Measurements from ENCODE around the gene FMNL2. TPM values are rescaled to one million over a fixed set of nuclear protein-coding genes. Genes with fewer than 3 reads are reported as not detected.

Gene FMNL2
- total RNA-seq, 1 donor from 2014 or later = 5.5 TPM

- TF ChIP-seq, protein P1, sequence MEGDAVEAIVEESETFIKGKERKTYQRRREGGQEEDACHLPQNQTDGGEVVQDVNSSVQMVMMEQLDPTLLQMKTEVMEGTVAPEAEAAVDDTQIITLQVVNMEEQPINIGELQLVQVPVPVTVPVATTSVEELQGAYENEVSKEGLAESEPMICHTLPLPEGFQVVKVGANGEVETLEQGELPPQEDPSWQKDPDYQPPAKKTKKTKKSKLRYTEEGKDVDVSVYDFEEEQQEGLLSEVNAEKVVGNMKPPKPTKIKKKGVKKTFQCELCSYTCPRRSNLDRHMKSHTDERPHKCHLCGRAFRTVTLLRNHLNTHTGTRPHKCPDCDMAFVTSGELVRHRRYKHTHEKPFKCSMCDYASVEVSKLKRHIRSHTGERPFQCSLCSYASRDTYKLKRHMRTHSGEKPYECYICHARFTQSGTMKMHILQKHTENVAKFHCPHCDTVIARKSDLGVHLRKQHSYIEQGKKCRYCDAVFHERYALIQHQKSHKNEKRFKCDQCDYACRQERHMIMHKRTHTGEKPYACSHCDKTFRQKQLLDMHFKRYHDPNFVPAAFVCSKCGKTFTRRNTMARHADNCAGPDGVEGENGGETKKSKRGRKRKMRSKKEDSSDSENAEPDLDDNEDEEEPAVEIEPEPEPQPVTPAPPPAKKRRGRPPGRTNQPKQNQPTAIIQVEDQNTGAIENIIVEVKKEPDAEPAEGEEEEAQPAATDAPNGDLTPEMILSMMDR (IDR thresholded peaks at IDR 0.05; ENCODE audit: borderline replicate concordance) = no peak
- Histone ChIP-seq H3K27me3 (ENCODE audit: low read depth) (no peaks in the 10 kb centered on the region), H3K36me3 (no peaks in the 10 kb centered on the region), H3K4me3 (no peak overlapping the region), H3K9me3 (replicated peaks) (no peaks in the 10 kb centered on the region), H3K27ac (replicated peaks) (no peak overlapping the region), H3K4me1 (peaks cover 21% of the 10 kb centered on the region)
- DNase-seq = no peak
- intact Hi-C loops (cut with micrococcal nuclease) = no loop called here
Observed at GRCh38 chr2:152509772-152510491, 175.0 kb downstream of the FMNL2 start.

- DNase-seq = no peak
Observed at GRCh38 chr2:152510621-152511020, 175.6 kb downstream of the FMNL2 start.

DNA sequence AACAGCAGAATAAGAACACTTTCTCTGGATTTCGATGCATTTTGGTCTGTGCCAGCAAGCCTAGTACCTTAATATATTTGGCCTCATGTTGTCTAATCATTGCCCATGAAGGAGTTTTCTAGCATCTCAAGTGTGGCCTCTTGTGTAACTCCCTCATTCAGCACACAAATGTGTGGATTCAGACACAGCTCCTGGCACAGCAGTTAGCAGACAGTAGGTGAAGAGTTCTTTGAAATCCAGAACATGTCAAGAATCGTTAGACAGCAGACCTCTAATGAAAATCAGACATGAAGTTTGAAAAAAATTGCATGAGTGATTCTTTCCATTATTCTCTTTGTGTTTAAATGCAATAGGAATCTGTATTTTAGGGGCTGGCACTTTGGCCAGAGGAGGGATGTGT, 177.0 kb downstream of the FMNL2 start:
- DNase-seq = no peak
- peaks cover 10% of the 10 kb centered on the region for H3K4me1 ChIP-seq
- H3K27me3 ChIP-seq (ENCODE audit: low read depth) = no peaks in the 10 kb centered on the region
- intact Hi-C loops (cut with micrococcal nuclease) = no loop called here
- no peak overlapping the region for H3K27ac ChIP-seq (replicated peaks)
- H3K9me3 ChIP-seq (replicated peaks) = no peaks in the 10 kb centered on the region
- TF ChIP-seq, protein P1 (IDR thresholded peaks at IDR 0.05; ENCODE audit: borderline replicate concordance) = no peak
- H3K36me3 ChIP-seq = no peaks in the 10 kb centered on the region
- H3K4me3 ChIP-seq = no peak overlapping the region

More at GRCh38 chr2:152510621-152511020, 175.6 kb downstream of the FMNL2 start:
- Histone ChIP-seq H3K9me3 (replicated peaks) (no peaks in the 10 kb centered on the region), H3K27ac (replicated peaks) (no peak overlapping the region), H3K36me3 (no peaks in the 10 kb centered on the region), H3K27me3 (ENCODE audit: low read depth) (no peaks in the 10 kb centered on the region), H3K4me3 (no peak overlapping the region), H3K4me1 (peaks cover 14% of the 10 kb centered on the region)
- TF ChIP-seq, protein P1 (IDR thresholded peaks at IDR 0.05; ENCODE audit: borderline replicate concordance) = no peak
- intact Hi-C loops (cut with micrococcal nuclease) = no loop called here

GRCh38 chr2:152513029-152513428, 178.1 kb downstream of the FMNL2 start:
- Histone ChIP-seq H3K27me3 (ENCODE audit: low read depth) (no peaks in the 10 kb centered on the region), H3K27ac (replicated peaks) (no peak overlapping the region), H3K9me3 (replicated peaks) (no peaks in the 10 kb centered on the region), H3K4me1 (peaks cover 10% of the 10 kb centered on the region), H3K4me3 (no peak overlapping the region), H3K36me3 (no peaks in the 10 kb centered on the region)
- TF ChIP-seq, protein P1 (IDR thresholded peaks at IDR 0.05; ENCODE audit: borderline replicate concordance) = no peak
- no peak for DNase-seq
- intact Hi-C loops (cut with micrococcal nuclease) = no loop called here

DNA sequence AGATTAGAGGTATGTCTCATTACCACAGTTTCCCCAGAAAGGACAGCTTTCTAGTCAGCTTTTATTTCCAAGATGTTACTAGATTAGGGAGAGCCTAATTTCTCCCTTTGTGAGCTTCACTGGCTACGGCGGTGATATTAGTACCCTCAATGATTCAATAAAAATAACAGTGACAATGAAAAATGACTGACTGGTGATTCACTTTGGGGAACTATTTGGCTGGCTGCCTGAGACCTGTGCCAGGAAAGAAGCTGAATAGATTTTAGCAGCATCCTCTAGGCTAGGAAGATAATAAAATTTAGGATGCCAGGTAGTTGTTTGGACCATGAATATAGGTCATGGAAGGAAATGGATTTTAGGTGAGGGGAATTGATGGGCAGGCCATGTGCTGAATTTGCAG, 178.7 kb downstream of the FMNL2 start:
- H3K36me3 ChIP-seq = no peaks in the 10 kb centered on the region
- no peaks in the 10 kb centered on the region for H3K27me3 ChIP-seq (ENCODE audit: low read depth)
- TF ChIP-seq, protein P1 (IDR thresholded peaks at IDR 0.05; ENCODE audit: borderline replicate concordance) = no peak
- no peaks in the 10 kb centered on the region for H3K9me3 ChIP-seq (replicated peaks)
- H3K4me1 ChIP-seq = peaks cover 14% of the 10 kb centered on the region
- no peak for DNase-seq
- no peak overlapping the region for H3K27ac ChIP-seq (replicated peaks)
- intact Hi-C loops (cut with micrococcal nuclease) = no loop called here
- no peak overlapping the region for H3K4me3 ChIP-seq
